GM23248 (cell line): ENCODE results near the gene EIF4E2. TPM values are rescaled to one million over a fixed set of nuclear protein-coding genes. Genes with fewer than 3 reads are reported as not detected.

Experiments
- DNase-seq: peaks from one replicate; pipeline ENCODE4 v3.0.0-alpha.2; 2015
- H2AFZ ChIP-seq: fragments of 200-600 bp; sonication (generic); 2 replicates; pipeline ENCODE4 v1.6.1; 2016; ENCODE audit warnings: antibody characterized with exemption
- H3F3A ChIP-seq: fragments of 200-600 bp; sonication (generic); 2 replicates; pipeline ENCODE4 v1.6.1; 2016; ENCODE audit warnings: mild to moderate bottlenecking, antibody characterized with exemption, mixed run types; ENCODE audit not compliant: insufficient read depth
- H3K27ac ChIP-seq: fragments of 200-600 bp; sonication (generic); 2 replicates; pipeline ENCODE4 v1.5.1; 2016; ENCODE audit warnings: mild to moderate bottlenecking
- H3K27me3 ChIP-seq: fragments of 200-600 bp; sonication (generic); replicated peaks from 2 replicates; pipeline ENCODE4 v1.6.1; 2016; ENCODE audit warnings: mild to moderate bottlenecking; ENCODE audit not compliant: insufficient read depth
- H3K36me3 ChIP-seq: fragments of 200-600 bp; sonication (generic); 2 replicates; pipeline ENCODE4 v1.6.1; 2016; ENCODE audit warnings: low read depth, mild to moderate bottlenecking
- H3K4me1 ChIP-seq: fragments of 200-600 bp; sonication (generic); 2 replicates; pipeline ENCODE4 v1.6.1; 2016; ENCODE audit warnings: mild to moderate bottlenecking; ENCODE audit not compliant: insufficient read depth
- H3K4me2 ChIP-seq: fragments of 200-600 bp; sonication (generic); one replicate; pipeline ENCODE4 v1.6.1; 2016; ENCODE audit warnings: mild to moderate bottlenecking; ENCODE audit not compliant: unreplicated experiment
- H3K4me3 ChIP-seq: fragments of 200-600 bp; sonication (generic); 2 replicates; pipeline ENCODE4 v1.5.1; 2016; ENCODE audit warnings: mild to moderate bottlenecking
- H3K79me2 ChIP-seq: fragments of 200-600 bp; sonication (generic); 2 replicates; pipeline ENCODE4 v1.6.1; 2016; ENCODE audit warnings: mild to moderate bottlenecking; ENCODE audit not compliant: insufficient read depth
- H3K9ac ChIP-seq: fragments of 200-600 bp; sonication (generic); 2 replicates; pipeline ENCODE4 v1.6.1; 2016; ENCODE audit warnings: mild to moderate bottlenecking
- H3K9me2 ChIP-seq: fragments of 200-600 bp; sonication (generic); 2 replicates; pipeline ENCODE4 v1.6.1; 2016; ENCODE audit warnings: mixed run types, mild to moderate bottlenecking, moderate library complexity; ENCODE audit not compliant: insufficient read depth
- H3K9me3 ChIP-seq: fragments of 200-600 bp; sonication (generic); one replicate; pipeline ENCODE4 v1.6.1; 2017; ENCODE audit warnings: low read depth
- H4K20me1 ChIP-seq: fragments of 200-600 bp; sonication (generic); 2 replicates; pipeline ENCODE4 v1.6.0; 2016; ENCODE audit not compliant: insufficient read depth
- EZH2 ChIP-seq: fragments of 200-600 bp; sonication (generic); IDR thresholded peaks from 2 replicates; pipeline ENCODE4 v1.6.1; 2018; ENCODE audit warnings: antibody characterized with exemption, mild to moderate bottlenecking; ENCODE audit not compliant: insufficient read depth, poor library complexity, severe bottlenecking
- EZH2phosphoT487 ChIP-seq: fragments of 200-600 bp; sonication (generic); IDR thresholded peaks from 2 replicates; pipeline ENCODE4 v1.6.1; 2018; ENCODE audit warnings: antibody characterized with exemption, moderate library complexity, mild to moderate bottlenecking, low read depth; ENCODE audit not compliant: insufficient read depth
- WGBS, 2 experiments: methylation state at CpG; one replicate each; pipeline ENCODE4 v1.1.6; 2015 to 2017; ENCODE audit warnings: low lambda C conversion rate in 2 of 2, low coverage in 1 of 2; ENCODE audit errors: missing lambda C conversion rate in 2 of 2; 5-methylcytosine and 5-hydroxymethylcytosine counted together
- in situ Hi-C: fragments of 300-500 bp; cut with MboI; formaldehyde crosslinking; loops from 2 replicates; pipeline ENCODE4 v1.15.0; 2020
- polyA plus RNA-seq: library from polyadenylated mRNA; unstranded; fragments of >200 nt; fragmentation: Nextera tagmentation; extraction: Ambion mirVana; gene quantifications from 2 replicates; pipeline ENCODE4 v1.2.1, GENCODE V29; 2016
- total RNA-seq: library from RNA; depleted of rRNA; stranded (reverse); fragments of >200 nt; shearing (Covaris generic); gene quantifications from 2 replicates; pipeline ENCODE4 v1.2.3, GENCODE V29; 2014

Gene EIF4E2
- total and polyA plus RNA-seq, 2 experiments from 2014 or later, result 82.8 to 147 TPM

GRCh38 chr2:232598293-232598692 is 47.8 kb downstream of the EIF4E2 start:
- Histone ChIP-seq H3K4me2 (no peak overlapping the region), H3K9ac (no peak overlapping the region), H4K20me1 (no peaks in the 10 kb centered on the region), H3K36me3 (no peaks in the 10 kb centered on the region), H3K4me3 (no peak overlapping the region), H3F3A (no peaks in the 10 kb centered on the region), H3K9me2 (no peaks in the 10 kb centered on the region), H3K27me3 (no peaks in the 10 kb centered on the region), H2AFZ (no peak overlapping the region), H3K4me1 (peaks cover 3% of the 10 kb centered on the region), H3K79me2 (no peaks in the 10 kb centered on the region), H3K9me3 (no peaks in the 10 kb centered on the region), H3K27ac (no peak overlapping the region)
- WGBS, 2 experiments, result 56 to 67% methylated on average over 4 of the region's 4 CpGs
- TF ChIP-seq EZH2 (no peak), EZH2phosphoT487 (no peak)
- in situ Hi-C loops, result no loop called here
- DNase-seq, result no peak

- Histone ChIP-seq H3K27me3 (no peaks in the 10 kb centered on the region), H3K9me3 (no peaks in the 10 kb centered on the region), H3K9me2 (no peaks in the 10 kb centered on the region), H3K79me2 (no peaks in the 10 kb centered on the region), H3F3A (no peaks in the 10 kb centered on the region), H3K4me3 (no peak overlapping the region), H3K4me1 (no peaks in the 10 kb centered on the region), H3K36me3 (no peaks in the 10 kb centered on the region), H3K27ac (no peak overlapping the region), H3K4me2 (no peak overlapping the region), H3K9ac (no peak overlapping the region), H2AFZ (no peak overlapping the region), H4K20me1 (no peaks in the 10 kb centered on the region)
- TF ChIP-seq EZH2, result no peak
- no peak for TF ChIP-seq EZH2phosphoT487
- in situ Hi-C loops, result no loop called here
- 75 to 77% methylated on average over 17 of the region's 17 CpGs for WGBS, 2 experiments
- no peak for DNase-seq
These were observed 49.7 kb downstream of the EIF4E2 start for GRCh38 chr2:232600053-232600773.

GRCh38 chr2:232603283-232603682 is 52.8 kb downstream of the EIF4E2 start:
- H3K9me3 ChIP-seq, result no peaks in the 10 kb centered on the region
- no peak for TF ChIP-seq EZH2phosphoT487
- TF ChIP-seq EZH2, result no peak
- in situ Hi-C loops, result no loop called here
- no peak overlapping the region for H3K9ac ChIP-seq
- H3K4me2 ChIP-seq, result no peak overlapping the region
- WGBS, 2 experiments, result 55 to 57% methylated on average over 3 of the region's 3 CpGs
- no peaks in the 10 kb centered on the region for H3F3A ChIP-seq
- H3K4me1 ChIP-seq, result no peaks in the 10 kb centered on the region
- H3K79me2 ChIP-seq, result no peaks in the 10 kb centered on the region
- no peak overlapping the region for H2AFZ ChIP-seq
- no peak overlapping the region for H3K27ac ChIP-seq
- no peak for DNase-seq
- no peaks in the 10 kb centered on the region for H3K27me3 ChIP-seq
- H3K9me2 ChIP-seq, result no peaks in the 10 kb centered on the region
- no peaks in the 10 kb centered on the region for H4K20me1 ChIP-seq
- no peaks in the 10 kb centered on the region for H3K36me3 ChIP-seq
- H3K4me3 ChIP-seq, result no peak overlapping the region

GRCh38 chr2:232604535-232604934 is 54.0 kb downstream of the EIF4E2 start:
- DNase-seq, result no peak
- no peaks in the 10 kb centered on the region for H3K9me2 ChIP-seq
- WGBS, 2 experiments, result 91 to 94% methylated on average over 10 of the region's 10 CpGs

GRCh38 chr2:232607011-232607410 is 56.5 kb downstream of the EIF4E2 start:
- no peak overlapping the region for H3K9ac ChIP-seq

More at GRCh38 chr2:232604535-232604934, 54.0 kb downstream of the EIF4E2 start:
- no peaks in the 10 kb centered on the region for H3F3A ChIP-seq
- no peak overlapping the region for H3K4me2 ChIP-seq
- H3K9ac ChIP-seq, result no peak overlapping the region
- H2AFZ ChIP-seq, result no peak overlapping the region
- H3K4me1 ChIP-seq, result no peaks in the 10 kb centered on the region
- TF ChIP-seq EZH2phosphoT487 (no peak), EZH2 (no peak)
- no peaks in the 10 kb centered on the region for H3K9me3 ChIP-seq
- no peaks in the 10 kb centered on the region for H3K36me3 ChIP-seq
- no peaks in the 10 kb centered on the region for H4K20me1 ChIP-seq
- H3K4me3 ChIP-seq, result no peak overlapping the region
- no peaks in the 10 kb centered on the region for H3K27me3 ChIP-seq
- in situ Hi-C loops, result no loop called here
- H3K27ac ChIP-seq, result no peak overlapping the region
- H3K79me2 ChIP-seq, result no peaks in the 10 kb centered on the region

More at GRCh38 chr2:232607011-232607410, 56.5 kb downstream of the EIF4E2 start:
- Histone ChIP-seq H3K9me3 (no peaks in the 10 kb centered on the region), H3F3A (no peaks in the 10 kb centered on the region), H3K27ac (no peak overlapping the region), H3K4me3 (no peak overlapping the region), H4K20me1 (no peaks in the 10 kb centered on the region), H3K4me2 (no peak overlapping the region), H3K79me2 (no peaks in the 10 kb centered on the region), H3K4me1 (no peaks in the 10 kb centered on the region), H3K36me3 (no peaks in the 10 kb centered on the region), H2AFZ (no peak overlapping the region), H3K9me2 (no peaks in the 10 kb centered on the region), H3K27me3 (no peaks in the 10 kb centered on the region)
- 80 to 82% methylated on average over 17 of the region's 17 CpGs for WGBS, 2 experiments
- in situ Hi-C loops, result no loop called here
- DNase-seq, result no peak
- no peak for TF ChIP-seq EZH2phosphoT487
- TF ChIP-seq EZH2, result no peak
